ENCODE data around the gene FAM228B.
"Not testable (repeated sequence)": the region's sequence is repeated elsewhere in the genome, so short reads cannot be mapped to it uniquely, and the experiment has no call there.

Gene FAM228B

GRCh38 chr2:24125956-24126355, 2.7 kb downstream of the FAM228B start:
- no peaks in the 10 kb centered on the region for H3K27me3 ChIP-seq (ENCODE audit: control insufficient read depth, insufficient read depth, low read length)
- peaks cover 3% of the 10 kb centered on the region for H3K4me1 ChIP-seq (ENCODE audit: control insufficient read depth, insufficient read depth, low read length)
- no peak overlapping the region for H3K4me3 ChIP-seq (ENCODE audit: low read length)
- no peak overlapping the region for H3K9ac ChIP-seq (ENCODE audit: low read length)
- no peaks in the 10 kb centered on the region for H3K9me3 ChIP-seq (ENCODE audit: control insufficient read depth, low read length)
- H3K36me3 ChIP-seq (ENCODE audit: control insufficient read depth, insufficient read depth, low read length) = no peaks in the 10 kb centered on the region

- Histone ChIP-seq H3K27me3 (ENCODE audit: control insufficient read depth, insufficient read depth, low read length) (no peaks in the 10 kb centered on the region), H3K36me3 (ENCODE audit: control insufficient read depth, insufficient read depth, low read length) (no peaks in the 10 kb centered on the region), H3K9ac (ENCODE audit: low read length) (no peak overlapping the region), H3K4me1 (ENCODE audit: control insufficient read depth, insufficient read depth, low read length) (no peaks in the 10 kb centered on the region), H3K9me3 (ENCODE audit: control insufficient read depth, low read length) (no peaks in the 10 kb centered on the region), H3K4me3 (ENCODE audit: low read length) (no peak overlapping the region)
Measured at GRCh38 chr2:24132543-24132942, 9.3 kb downstream of the FAM228B start.

GRCh38 chr2:24140305-24140704, 17.0 kb downstream of the FAM228B start:
- not testable (repeated sequence) for H3K36me3 ChIP-seq (ENCODE audit: control insufficient read depth, insufficient read depth, low read length); H3K27me3 ChIP-seq (ENCODE audit: control insufficient read depth, insufficient read depth, low read length); H3K4me3 ChIP-seq (ENCODE audit: low read length); H3K9ac ChIP-seq (ENCODE audit: low read length); H3K4me1 ChIP-seq (ENCODE audit: control insufficient read depth, insufficient read depth, low read length); H3K9me3 ChIP-seq (ENCODE audit: control insufficient read depth, low read length)

- no peak overlapping the region for H3K4me3 ChIP-seq (ENCODE audit: low read length)
- no peaks in the 10 kb centered on the region for H3K27me3 ChIP-seq (ENCODE audit: control insufficient read depth, insufficient read depth, low read length)
- no peaks in the 10 kb centered on the region for H3K9me3 ChIP-seq (ENCODE audit: control insufficient read depth, low read length)
- no peaks in the 10 kb centered on the region for H3K4me1 ChIP-seq (ENCODE audit: control insufficient read depth, insufficient read depth, low read length)
- no peak overlapping the region for H3K9ac ChIP-seq (ENCODE audit: low read length)
- H3K36me3 ChIP-seq (ENCODE audit: control insufficient read depth, insufficient read depth, low read length) = no peaks in the 10 kb centered on the region
Measured at GRCh38 chr2:24147364-24147763, 24.1 kb downstream of the FAM228B start.

DNA sequence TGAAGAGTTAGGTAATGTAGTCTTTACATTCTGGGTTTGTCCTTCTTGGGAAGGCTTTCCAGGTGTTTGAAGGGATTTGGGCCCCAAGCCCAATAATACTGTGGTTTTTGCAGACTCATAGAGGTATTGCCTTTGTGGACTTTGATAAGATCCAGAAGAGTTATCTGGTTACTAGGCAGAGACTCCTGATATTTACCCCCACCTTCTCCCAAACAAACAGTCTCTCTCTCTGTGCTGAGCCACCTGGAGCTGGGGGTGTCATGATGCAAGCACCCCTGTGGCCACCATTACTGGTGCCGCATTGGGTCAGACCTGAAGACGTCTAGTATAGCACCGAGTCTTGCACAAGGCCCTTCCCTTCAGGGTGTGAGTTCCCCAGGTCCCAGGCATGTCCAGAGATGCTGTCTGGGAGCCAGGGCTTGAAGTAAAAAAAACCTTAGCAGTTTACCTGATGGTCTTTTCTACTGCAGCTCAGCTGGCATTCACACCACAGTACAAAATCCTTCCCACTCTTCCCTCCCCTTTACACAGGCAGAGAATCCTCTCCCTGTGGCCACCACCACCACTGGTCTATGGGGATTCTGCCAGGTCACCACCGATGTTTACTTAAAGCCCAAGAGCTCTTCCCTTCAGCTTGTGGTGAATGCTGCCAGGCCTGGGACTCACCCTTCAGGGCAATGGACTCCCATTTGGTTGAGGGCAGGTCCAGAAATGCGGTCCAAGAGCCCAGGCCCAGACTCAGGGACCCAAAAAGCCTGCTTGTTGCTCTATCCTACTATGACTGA, 29.3 kb downstream of the FAM228B start:
- Histone ChIP-seq H3K9ac (ENCODE audit: low read length) (no peak overlapping the region), H3K4me1 (ENCODE audit: control insufficient read depth, insufficient read depth, low read length) (no peaks in the 10 kb centered on the region), H3K4me3 (ENCODE audit: low read length) (no peak overlapping the region), H3K9me3 (ENCODE audit: control insufficient read depth, low read length) (no peaks in the 10 kb centered on the region), H3K27me3 (ENCODE audit: control insufficient read depth, insufficient read depth, low read length) (no peaks in the 10 kb centered on the region), H3K36me3 (ENCODE audit: control insufficient read depth, insufficient read depth, low read length) (no peaks in the 10 kb centered on the region)

DNA sequence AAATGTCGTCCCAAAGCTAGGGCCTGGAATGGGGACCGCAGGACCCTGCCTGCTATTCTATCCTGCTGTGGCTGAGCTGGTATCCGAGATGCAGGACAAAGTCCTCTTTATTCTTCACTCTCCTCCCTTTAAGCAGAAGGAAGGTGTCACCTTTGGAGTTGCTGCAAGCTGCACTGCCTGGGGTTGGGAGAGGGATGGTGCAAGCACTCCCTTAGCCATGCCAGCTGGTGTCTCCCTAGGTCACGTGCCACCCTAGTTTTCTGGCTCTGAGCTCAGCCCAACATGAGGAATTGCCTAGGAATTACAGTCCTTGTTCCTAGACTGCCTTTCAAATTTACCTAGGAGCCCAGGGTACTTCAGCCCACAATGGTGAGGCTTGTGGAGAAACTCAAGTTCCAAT, 30.2 kb downstream of the FAM228B start:
- H3K4me3 ChIP-seq (ENCODE audit: low read length) = no peak overlapping the region
- no peaks in the 10 kb centered on the region for H3K27me3 ChIP-seq (ENCODE audit: control insufficient read depth, insufficient read depth, low read length)
- no peaks in the 10 kb centered on the region for H3K4me1 ChIP-seq (ENCODE audit: control insufficient read depth, insufficient read depth, low read length)
- H3K36me3 ChIP-seq (ENCODE audit: control insufficient read depth, insufficient read depth, low read length) = no peaks in the 10 kb centered on the region
- H3K9ac ChIP-seq (ENCODE audit: low read length) = no peak overlapping the region
- no peaks in the 10 kb centered on the region for H3K9me3 ChIP-seq (ENCODE audit: control insufficient read depth, low read length)

GRCh38 chr2:24158131-24158530, 34.9 kb downstream of the FAM228B start:
- no peaks in the 10 kb centered on the region for H3K9me3 ChIP-seq (ENCODE audit: control insufficient read depth, low read length)
- H3K4me1 ChIP-seq (ENCODE audit: control insufficient read depth, insufficient read depth, low read length) = no peaks in the 10 kb centered on the region
- no peak overlapping the region for H3K9ac ChIP-seq (ENCODE audit: low read length)
- H3K36me3 ChIP-seq (ENCODE audit: control insufficient read depth, insufficient read depth, low read length) = no peaks in the 10 kb centered on the region
- no peaks in the 10 kb centered on the region for H3K27me3 ChIP-seq (ENCODE audit: control insufficient read depth, insufficient read depth, low read length)
- H3K4me3 ChIP-seq (ENCODE audit: low read length) = no peak overlapping the region

DNA sequence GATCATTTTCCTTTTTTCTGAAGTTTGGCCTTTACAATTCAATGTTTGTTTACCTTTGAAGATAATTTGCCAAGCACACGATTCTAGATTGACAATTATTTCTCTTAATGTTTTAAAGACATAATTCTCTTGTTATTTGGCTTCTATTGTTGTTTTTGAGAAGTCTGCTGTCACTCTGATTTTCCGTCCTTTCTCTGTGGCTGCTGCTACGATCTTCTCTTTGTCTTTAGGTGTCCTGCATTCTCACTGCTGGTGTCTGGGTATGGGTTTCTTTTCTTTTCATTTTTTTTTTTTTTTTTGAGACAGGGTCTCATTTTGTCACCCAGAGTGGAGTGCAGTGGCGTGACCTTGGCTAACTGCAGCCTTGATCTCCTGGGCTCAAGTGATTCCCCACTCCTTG, 36.4 kb downstream of the FAM228B start:
- H3K4me3 ChIP-seq (ENCODE audit: low read length) = no peak overlapping the region
- no peaks in the 10 kb centered on the region for H3K4me1 ChIP-seq (ENCODE audit: control insufficient read depth, insufficient read depth, low read length)
- no peaks in the 10 kb centered on the region for H3K9me3 ChIP-seq (ENCODE audit: control insufficient read depth, low read length)
- no peaks in the 10 kb centered on the region for H3K27me3 ChIP-seq (ENCODE audit: control insufficient read depth, insufficient read depth, low read length)
- no peak overlapping the region for H3K9ac ChIP-seq (ENCODE audit: low read length)
- H3K36me3 ChIP-seq (ENCODE audit: control insufficient read depth, insufficient read depth, low read length) = no peaks in the 10 kb centered on the region

- H3K4me3 ChIP-seq (ENCODE audit: low read length) = no peak overlapping the region
- no peaks in the 10 kb centered on the region for H3K4me1 ChIP-seq (ENCODE audit: control insufficient read depth, insufficient read depth, low read length)
- no peaks in the 10 kb centered on the region for H3K36me3 ChIP-seq (ENCODE audit: control insufficient read depth, insufficient read depth, low read length)
- no peaks in the 10 kb centered on the region for H3K9me3 ChIP-seq (ENCODE audit: control insufficient read depth, low read length)
- no peak overlapping the region for H3K9ac ChIP-seq (ENCODE audit: low read length)
- no peaks in the 10 kb centered on the region for H3K27me3 ChIP-seq (ENCODE audit: control insufficient read depth, insufficient read depth, low read length)
Measured at GRCh38 chr2:24160761-24161160, 37.5 kb downstream of the FAM228B start.

DNA sequence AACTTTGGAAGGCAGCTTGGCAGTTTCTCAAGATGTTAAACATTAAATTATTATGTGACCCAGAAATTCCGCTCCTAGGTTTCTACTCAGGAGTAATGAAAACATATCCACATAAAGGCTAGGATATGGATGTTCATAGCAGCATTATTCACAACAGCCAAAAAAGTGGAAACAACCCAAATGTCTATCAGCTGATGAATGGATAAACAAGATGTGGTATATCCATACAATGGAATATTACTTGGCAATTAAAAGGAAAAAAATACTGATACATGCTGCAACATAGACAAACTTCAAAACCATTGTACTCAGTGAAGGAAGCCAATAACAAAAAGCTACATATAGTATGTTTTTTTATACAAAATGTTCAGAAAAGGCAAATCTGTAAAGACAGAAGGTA, 39.2 kb downstream of the FAM228B start:
- H3K4me1 ChIP-seq (ENCODE audit: control insufficient read depth, insufficient read depth, low read length) = no peaks in the 10 kb centered on the region
- H3K4me3 ChIP-seq (ENCODE audit: low read length) = no peak overlapping the region
- H3K9ac ChIP-seq (ENCODE audit: low read length) = no peak overlapping the region
- H3K27me3 ChIP-seq (ENCODE audit: control insufficient read depth, insufficient read depth, low read length) = no peaks in the 10 kb centered on the region
- H3K36me3 ChIP-seq (ENCODE audit: control insufficient read depth, insufficient read depth, low read length) = no peaks in the 10 kb centered on the region
- H3K9me3 ChIP-seq (ENCODE audit: control insufficient read depth, low read length) = no peaks in the 10 kb centered on the region

DNA sequence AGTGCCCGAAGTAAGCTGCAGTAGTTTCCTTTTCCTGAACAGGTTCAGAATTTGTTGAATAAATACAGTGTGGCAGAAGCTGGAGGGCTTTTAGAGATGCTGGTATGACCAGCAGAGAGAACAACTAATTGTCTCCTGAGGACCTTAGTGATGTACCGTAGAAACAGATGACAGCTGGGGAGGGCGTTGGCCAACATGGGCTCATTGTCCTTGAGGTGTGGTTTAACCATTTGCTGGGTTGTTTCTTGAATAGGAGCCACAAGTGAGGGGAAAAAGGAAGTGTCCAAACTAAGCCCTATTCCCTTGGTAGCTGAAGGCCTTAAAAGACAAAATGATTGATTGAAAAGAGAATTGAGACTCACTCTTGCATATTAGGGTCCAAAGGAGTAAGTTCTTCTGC, 39.9 kb downstream of the FAM228B start:
- Histone ChIP-seq H3K4me1 (ENCODE audit: control insufficient read depth, insufficient read depth, low read length) (no peaks in the 10 kb centered on the region), H3K27me3 (ENCODE audit: control insufficient read depth, insufficient read depth, low read length) (no peaks in the 10 kb centered on the region), H3K4me3 (ENCODE audit: low read length) (no peak overlapping the region), H3K9me3 (ENCODE audit: control insufficient read depth, low read length) (no peaks in the 10 kb centered on the region), H3K36me3 (ENCODE audit: control insufficient read depth, insufficient read depth, low read length) (no peaks in the 10 kb centered on the region), H3K9ac (ENCODE audit: low read length) (no peak overlapping the region)

GRCh38 chr2:24163601-24164000, 40.3 kb downstream of the FAM228B start:
- H3K4me3 ChIP-seq (ENCODE audit: low read length) = no peak overlapping the region
- H3K9me3 ChIP-seq (ENCODE audit: control insufficient read depth, low read length) = no peaks in the 10 kb centered on the region
- no peaks in the 10 kb centered on the region for H3K36me3 ChIP-seq (ENCODE audit: control insufficient read depth, insufficient read depth, low read length)
- no peak overlapping the region for H3K9ac ChIP-seq (ENCODE audit: low read length)
- H3K4me1 ChIP-seq (ENCODE audit: control insufficient read depth, insufficient read depth, low read length) = no peaks in the 10 kb centered on the region
- no peaks in the 10 kb centered on the region for H3K27me3 ChIP-seq (ENCODE audit: control insufficient read depth, insufficient read depth, low read length)

Measured in mucosa of stomach (tissue), 1 donor.